Myocyte (in vitro differentiated cells): ENCODE results near the gene MAP4K3. TPM values are rescaled to one million over a fixed set of nuclear protein-coding genes. Genes with fewer than 3 reads are reported as not detected.
A peak's percentile ranks its signal among the peaks of the same experiment; 100 is the strongest.

Experiments used
- DNase-seq: peaks from one replicate; pipeline ENCODE4 v3.0.0-alpha.2; 2012; ENCODE audit warnings: low read depth
- total RNA-seq: library from RNA; depleted of rRNA; stranded (reverse); fragments of >200 nt; gene quantifications from 2 replicates; pipeline ENCODE4 v1.2.3, GENCODE V29; 2014

The MAP4K3 gene
- total RNA-seq, 1 donor from 2014 or later = 37.5 TPM

DNA sequence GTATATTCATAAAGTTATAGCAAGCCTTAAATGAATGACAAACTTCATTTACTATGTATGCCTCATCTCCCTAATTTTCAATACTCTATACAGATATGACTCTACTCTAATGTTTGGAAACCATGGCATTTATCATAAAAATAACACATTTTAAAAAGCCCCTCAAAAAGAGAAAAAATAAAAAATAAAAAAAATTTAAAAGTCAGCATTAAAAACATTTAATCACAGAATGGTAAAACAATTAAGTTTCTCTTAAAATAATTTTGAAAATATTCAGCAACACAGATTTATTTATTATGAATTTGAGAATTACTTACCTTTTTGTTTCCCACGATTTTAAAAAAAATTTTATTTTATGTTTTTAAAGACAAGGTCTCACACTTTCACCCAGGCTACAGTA is 128.3 kb downstream of the MAP4K3 start:
- no peak for DNase-seq

GRCh38 chr2:39306626-39307025 is 130.5 kb downstream of the MAP4K3 start:
- peak; percentile 12 for DNase-seq

DNA sequence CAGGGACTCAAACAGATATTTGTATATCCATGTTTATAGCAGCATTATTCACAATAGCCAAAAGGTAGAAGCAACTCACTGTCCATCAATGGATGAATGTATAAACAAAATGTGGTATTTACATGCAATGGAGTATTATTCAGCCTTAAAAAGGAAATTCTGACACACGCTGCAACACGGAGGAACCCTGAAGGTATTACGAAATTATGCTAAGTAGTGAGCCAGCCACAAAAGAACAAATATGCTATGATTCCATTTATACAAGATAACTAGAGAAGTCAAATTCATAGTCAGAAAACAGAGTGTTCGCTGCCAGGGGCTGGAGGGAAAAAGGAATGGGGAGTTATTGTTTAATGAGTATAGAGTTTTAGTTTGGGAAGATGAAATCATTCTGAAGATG is 132.4 kb downstream of the MAP4K3 start:
- no peak for DNase-seq

- DNase-seq = peak; percentile 81
Measured at GRCh38 chr2:39304200-39304599, 132.9 kb downstream of the MAP4K3 start.

DNA sequence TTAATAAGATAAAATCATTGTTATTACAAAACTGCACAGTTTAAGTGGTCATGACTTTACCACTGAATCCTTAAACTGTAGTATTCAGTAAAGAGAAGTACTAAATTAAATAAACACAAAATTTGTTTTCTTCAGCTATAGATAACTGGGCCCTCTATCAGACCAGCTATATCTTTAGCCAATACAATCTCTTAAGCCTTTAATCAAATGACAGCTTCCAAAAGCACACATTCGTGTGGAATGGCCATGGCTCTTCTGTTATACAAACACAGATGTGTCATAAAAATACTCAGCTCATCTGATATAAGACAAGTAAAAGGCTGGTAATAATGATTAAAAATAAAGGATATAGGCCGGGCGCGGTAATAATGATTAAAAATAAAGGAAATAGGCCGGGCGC is 135.7 kb downstream of the MAP4K3 start:
- no peak for DNase-seq

- DNase-seq = no peak
Measured at GRCh38 chr2:39300044-39300978, 136.8 kb downstream of the MAP4K3 start.

- DNase-seq = no peak
Measured at GRCh38 chr2:39290433-39290832, 146.7 kb downstream of the MAP4K3 start.

DNA sequence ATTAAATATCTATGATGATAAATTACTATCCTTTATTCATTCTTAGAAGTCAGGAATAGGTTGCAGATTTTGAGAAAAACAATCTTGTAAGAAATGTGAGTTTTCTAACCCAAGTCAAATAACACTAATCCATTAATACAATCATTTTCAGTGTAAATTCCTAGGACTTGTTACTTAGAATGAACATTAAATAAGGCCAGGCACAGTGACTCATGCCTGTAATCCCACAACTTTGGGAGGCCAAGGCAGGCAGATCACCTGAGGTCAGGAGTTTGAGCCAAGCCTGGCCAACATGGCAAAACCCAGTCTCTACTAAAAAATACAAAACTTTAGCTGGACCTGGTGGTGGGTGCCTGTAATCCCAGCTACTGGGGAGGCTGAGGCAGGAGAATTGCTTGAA is 147.5 kb downstream of the MAP4K3 start:
- no peak for DNase-seq

- DNase-seq = no peak
Measured at GRCh38 chr2:39283561-39283960, 153.5 kb downstream of the MAP4K3 start.

GRCh38 chr2:39281391-39281790 is 155.7 kb downstream of the MAP4K3 start:
- no peak for DNase-seq

DNA sequence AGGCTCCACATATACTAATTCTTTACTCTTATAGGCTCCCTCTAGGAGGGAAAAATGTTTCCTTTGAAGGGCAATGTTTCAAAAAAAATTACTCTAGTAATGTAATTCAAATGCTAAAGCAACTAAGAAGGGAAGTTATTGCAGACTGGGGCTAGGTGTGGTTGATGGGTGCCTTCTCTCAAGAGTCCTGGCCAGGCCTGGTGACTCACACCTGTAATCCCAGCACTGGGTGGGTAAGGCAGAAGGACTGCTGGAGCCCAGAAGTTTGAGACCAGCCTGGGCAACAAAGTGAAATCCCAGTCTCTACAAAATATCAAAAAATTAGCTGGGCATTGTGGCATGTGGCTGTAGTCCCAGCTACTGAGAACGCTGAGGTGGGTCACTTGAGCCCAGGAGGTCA is 162.1 kb downstream of the MAP4K3 start:
- no peak for DNase-seq

DNA sequence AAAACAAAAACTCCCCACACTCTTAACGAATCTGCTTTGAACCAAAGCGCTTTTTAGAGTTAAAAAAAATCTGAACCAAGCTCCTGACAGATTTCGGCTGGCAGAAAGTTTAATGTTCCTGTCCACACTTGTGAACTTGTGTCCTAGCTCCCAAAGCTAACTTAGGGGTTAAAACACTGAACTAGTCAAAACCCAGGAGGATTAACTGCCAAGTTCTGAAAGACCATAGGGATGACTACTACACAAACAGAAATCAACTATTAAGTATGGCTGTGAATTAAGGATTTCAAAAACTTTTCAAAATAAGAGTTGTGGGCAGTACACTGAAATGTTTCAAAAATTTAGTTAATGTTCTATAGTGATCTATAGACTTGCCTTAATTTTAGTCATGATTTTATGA is 167.1 kb downstream of the MAP4K3 start:
- no peak for DNase-seq

- DNase-seq = peak; percentile 21
Measured at GRCh38 chr2:39266916-39267434, 170.1 kb downstream of the MAP4K3 start.

- peak; percentile 49 for DNase-seq
Measured at GRCh38 chr2:39266139-39266805, 170.8 kb downstream of the MAP4K3 start.

DNA sequence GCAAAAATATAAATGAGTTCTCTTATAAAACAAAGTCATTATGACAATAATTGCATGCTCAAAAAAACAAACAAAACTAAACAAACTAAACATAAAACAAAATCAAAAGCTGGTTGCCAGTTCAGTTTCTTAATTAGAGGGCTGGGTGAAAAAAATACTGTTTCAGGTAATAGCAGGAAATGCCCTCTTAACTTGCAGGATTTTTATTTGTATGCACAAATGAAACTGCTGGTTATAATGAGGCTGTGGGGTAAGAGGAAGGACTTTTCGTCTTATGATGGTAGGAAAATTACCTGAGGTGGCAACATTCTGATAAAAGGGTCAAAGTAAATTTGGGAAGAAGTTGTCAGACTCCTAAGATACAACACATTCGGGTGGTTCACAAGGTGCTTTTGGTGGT is 171.8 kb downstream of the MAP4K3 start:
- DNase-seq = no peak

DNA sequence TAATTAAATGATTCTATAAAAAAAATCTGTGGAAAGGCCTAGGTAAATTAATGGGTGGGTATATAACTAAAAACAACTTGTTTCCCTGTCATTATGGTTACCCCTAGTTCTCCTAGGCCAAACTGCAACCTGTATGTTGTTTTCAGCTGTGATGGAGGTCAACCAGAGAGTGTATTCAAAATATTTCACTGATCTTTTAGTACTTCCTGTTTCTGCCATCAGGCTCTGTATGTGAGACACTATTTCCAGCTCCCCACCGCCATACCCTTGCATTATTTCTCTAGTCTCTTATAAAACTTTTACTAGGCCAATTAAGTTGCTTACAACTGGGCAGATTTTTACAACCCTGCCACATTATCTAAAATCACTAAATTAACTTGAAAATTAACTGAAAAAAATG is 172.4 kb downstream of the MAP4K3 start:
- no peak for DNase-seq

DNA sequence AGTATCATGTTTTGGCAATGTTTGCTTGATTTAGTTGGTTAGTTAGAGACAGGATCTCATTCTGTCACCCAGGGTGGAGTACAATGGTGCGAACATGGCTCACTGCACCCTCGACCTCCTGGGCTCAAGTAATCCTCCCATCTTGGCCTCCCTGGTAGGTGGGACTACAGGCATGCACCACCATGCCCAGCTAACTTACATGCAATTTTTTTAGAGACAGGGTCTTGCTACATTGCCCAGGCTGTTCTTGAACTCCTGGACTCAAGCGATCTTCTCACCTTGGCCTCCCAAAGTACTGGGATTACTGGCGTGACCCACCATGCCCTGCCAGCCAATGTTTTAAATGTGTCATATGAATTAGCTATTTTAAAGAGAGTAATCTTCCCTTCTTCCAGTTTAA is 177.0 kb downstream of the MAP4K3 start:
- DNase-seq = no peak

DNA sequence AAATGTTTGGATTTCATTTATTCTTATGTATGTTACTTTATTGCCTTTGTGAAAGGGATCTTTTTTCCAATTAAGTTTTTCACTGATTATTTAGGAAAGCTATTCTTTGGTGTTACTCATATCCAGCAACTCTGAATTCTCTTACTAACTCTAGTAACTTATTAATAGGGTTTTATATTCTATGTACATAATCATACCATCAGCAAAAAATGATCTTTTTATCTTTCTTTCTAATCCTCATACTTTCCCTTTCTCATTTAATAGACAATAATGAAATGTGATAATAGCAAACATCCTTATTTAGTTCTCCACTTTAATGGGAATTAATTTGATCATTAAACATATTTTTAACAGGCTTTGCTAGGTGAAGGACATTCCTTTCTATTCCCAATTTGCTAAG is 181.0 kb downstream of the MAP4K3 start:
- DNase-seq = no peak

DNA sequence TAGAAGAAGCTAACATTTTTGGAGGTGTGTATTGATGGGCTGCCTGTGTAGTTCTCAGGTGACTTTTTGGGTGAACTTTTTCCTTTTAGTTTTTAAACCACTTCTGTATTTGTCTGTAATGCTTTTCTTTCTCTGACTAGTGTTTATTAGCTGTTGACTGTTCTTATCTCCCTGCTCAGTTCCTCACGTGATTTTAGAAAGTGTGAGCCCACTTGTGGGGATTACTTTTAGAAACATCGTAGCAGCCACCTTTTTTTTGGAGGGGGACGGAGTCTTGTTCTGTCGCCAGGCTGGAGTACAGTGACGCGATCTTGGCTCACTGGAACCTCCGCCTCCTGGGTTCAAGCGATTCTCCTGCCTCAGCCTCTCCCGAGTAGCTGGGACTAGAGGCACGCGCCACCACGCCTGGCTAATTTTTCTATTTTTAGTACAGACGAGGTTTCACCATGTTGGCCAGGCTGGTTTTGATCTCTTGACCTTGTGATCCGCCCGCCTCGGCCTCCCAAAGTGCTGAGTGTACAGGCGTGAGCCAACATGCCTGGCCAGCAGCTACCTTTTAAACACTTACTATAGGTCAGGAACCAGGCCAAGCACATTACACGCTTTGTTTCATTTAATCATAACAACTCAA is 184.1 kb downstream of the MAP4K3 start:
- DNase-seq = no peak

GRCh38 chr2:39247512-39248043 is 189.5 kb downstream of the MAP4K3 start:
- DNase-seq = no peak

GRCh38 chr2:39246382-39246980 is 190.6 kb downstream of the MAP4K3 start:
- no peak for DNase-seq
